Stimulated activated CD4-positive, alpha-beta T cell treated with anti-CD3 and anti-CD28 coated beads, Interleukin-4, amount 100 ng/mL, for 24 hours (primary cell): ENCODE data around the gene SETSIP.
"Not testable (repeated sequence)": the region's sequence is repeated elsewhere in the genome, so short reads cannot be mapped to it uniquely, and the experiment has no call there.

ENCODE experiments used
- DNase-seq: peaks from one replicate; pipeline ENCODE4 v3.0.0-alpha.2; 2020

Gene SETSIP

DNA sequence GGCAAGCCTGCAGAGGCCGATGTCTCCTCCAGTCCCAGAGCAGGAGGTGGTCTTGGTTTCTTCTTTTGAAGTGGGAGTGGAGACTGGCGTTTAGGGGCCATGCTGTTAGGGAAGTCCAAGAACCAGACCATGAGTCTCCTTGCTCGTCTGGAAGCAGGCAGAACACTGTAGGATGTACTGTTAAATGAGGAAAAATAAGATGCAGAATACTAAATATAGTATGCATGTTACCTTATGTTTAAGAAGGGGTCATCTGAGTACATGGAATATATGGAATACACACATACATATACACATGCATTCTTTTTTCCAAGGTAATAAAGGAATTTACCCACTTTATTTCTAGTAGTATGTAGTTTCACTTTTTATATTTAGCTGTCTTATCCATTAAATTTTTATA is at the start of gene SETSIP:
Gene SETSIP, minus strand, starts transcription at position 101 of the 400 bp plus-strand sequence. Its CDS starts 0 bp downstream, at position 101.
- DNase-seq, result no peak

GRCh38 chr1:92123868-92124267 is 48.7 kb upstream of the SETSIP start:
- DNase-seq, result no peak

GRCh38 chr1:92118826-92119225 is 43.6 kb upstream of the SETSIP start:
- no peak for DNase-seq

GRCh38 chr1:92117526-92117925 is 42.3 kb upstream of the SETSIP start:
- no peak for DNase-seq

- DNase-seq, result no peak
Observed at GRCh38 chr1:92108631-92109030, 33.4 kb upstream of the SETSIP start.

GRCh38 chr1:92105546-92106081 is 30.4 kb upstream of the SETSIP start:
- DNase-seq, result no peak

DNA sequence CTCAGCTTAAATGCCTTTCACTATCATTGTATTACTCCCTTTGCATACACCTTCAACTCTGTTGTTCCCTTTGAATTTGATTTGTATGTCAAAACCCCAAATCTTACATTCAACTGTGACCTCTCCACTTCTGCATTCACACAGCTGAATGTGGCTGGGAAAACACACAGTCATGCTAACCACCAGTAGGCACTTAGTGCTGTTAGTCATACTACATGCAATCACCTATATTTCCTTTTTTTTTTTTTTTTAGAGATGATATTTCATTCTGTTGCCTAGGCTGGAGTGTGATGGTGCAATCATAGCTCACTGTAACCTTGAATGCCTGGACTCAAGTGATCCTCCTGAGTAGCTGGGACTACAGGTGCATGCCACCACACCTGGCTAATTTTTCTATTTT is 21.1 kb upstream of the SETSIP start:
- no peak for DNase-seq

- DNase-seq, result no peak
Observed at GRCh38 chr1:92095874-92096273, 20.7 kb upstream of the SETSIP start.

- no peak for DNase-seq
Observed at GRCh38 chr1:92094595-92094994, 19.4 kb upstream of the SETSIP start.

DNA sequence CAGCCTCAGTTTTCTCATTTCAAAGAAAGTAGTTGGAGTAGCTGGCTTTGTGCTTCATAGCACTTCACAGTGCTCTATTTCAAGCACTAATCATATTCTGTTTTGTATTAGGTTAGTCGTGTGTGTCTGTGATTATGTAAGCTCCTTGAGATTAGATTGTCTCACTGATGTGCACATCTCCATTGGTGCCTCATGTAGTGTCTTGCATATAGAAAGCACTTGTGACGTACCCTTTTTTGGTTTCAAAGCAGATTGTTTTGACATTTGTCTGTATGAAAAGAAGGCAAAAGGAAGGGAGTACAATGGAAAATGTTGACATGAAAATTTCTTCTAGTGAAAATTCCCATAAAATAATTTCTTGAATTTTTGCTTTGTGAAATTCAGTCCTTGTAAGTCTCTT is 18.9 kb upstream of the SETSIP start:
- no peak for DNase-seq

GRCh38 chr1:92091625-92092024 is 16.4 kb upstream of the SETSIP start:
- no peak for DNase-seq

- DNase-seq, result no peak
Observed at GRCh38 chr1:92087542-92087941, 12.3 kb upstream of the SETSIP start.

DNA sequence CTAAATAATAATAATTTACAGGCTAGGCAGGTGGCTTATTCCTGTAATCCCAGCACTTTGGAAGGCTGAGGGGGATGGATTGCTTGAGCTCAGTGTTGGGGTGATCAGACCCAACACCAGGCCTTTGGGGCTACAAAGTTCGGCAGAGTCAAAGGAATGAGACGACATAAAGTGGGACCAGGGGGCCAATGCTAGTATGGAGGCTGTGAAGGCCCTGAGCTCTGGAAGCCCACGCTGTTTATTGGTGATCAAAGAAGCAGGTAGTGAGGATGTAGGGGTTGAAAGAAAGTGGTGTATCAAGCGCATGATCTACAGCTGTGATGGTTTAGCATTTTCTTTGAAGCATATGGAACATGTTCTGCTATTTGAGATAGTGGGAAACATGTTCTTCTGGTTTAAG is 10.5 kb upstream of the SETSIP start:
- DNase-seq, result no peak

GRCh38 chr1:92084651-92085050 is 9.4 kb upstream of the SETSIP start:
- no peak for DNase-seq

- no peak for DNase-seq
Observed at GRCh38 chr1:92081031-92081430, 5.8 kb upstream of the SETSIP start.

DNA sequence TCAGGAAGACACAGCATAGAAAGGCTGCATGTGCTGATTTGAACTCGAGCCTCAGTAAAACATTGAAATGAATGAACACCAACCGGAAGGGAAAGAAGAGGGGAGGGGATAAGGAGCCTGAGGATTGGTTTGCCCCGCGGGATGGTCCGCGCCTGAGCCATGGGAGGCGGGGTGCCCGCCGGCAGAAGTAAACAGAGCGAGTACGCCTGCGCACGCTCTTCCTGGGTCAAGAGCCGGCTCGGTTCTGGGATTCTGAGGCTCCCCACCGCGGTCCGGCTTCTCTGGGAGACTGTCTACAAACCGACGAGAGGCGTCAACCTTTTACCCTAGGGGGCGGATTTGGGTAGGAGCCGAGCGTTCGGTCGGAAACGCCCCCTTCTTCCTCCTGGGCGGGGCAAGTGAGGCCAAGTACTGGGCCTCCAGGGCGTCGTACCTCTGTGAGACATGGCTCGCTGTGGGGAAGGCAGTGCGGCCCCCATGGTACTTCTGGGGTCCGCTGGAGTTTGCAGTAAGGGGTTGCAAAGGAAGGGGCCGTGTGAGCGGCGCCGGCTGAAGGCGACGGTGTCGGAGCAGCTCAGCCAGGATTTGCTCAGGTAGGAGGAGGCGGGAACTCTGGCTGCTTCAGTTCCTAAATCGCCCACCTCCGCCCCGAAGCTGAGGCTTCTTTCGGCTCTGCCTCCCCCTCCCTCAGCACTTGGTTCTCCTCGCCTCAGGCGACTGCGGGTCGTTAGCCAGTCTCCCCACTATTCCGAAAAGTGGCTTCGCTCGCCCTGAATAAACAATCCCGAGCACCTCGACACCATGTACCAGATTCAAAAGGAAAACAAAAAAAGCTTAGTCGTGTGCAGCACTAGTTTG is 5.1 kb upstream of the SETSIP start, which contains the start of gene BTBD8:
Gene BTBD8, plus strand, starts transcription at position 218 of the 858 bp plus-strand sequence. Its CDS starts 227 bp downstream, at position 445.
- DNase-seq, result peak; percentile 85

GRCh38 chr1:92079441-92079840 is 4.2 kb upstream of the SETSIP start:
- DNase-seq, result no peak

- DNase-seq, result not testable (repeated sequence)
Observed at GRCh38 chr1:92078077-92078476, 2.9 kb upstream of the SETSIP start.

- DNase-seq, result no peak
Observed at GRCh38 chr1:92076363-92076762, 1.2 kb upstream of the SETSIP start.

GRCh38 chr1:92074446-92074845 is 765 bp downstream of the SETSIP start:
- not testable (repeated sequence) for DNase-seq

GRCh38 chr1:92070892-92071291 is 4.3 kb downstream of the SETSIP start:
- no peak for DNase-seq

- DNase-seq, result no peak
Observed at GRCh38 chr1:92066321-92066720, 8.9 kb downstream of the SETSIP start.

DNA sequence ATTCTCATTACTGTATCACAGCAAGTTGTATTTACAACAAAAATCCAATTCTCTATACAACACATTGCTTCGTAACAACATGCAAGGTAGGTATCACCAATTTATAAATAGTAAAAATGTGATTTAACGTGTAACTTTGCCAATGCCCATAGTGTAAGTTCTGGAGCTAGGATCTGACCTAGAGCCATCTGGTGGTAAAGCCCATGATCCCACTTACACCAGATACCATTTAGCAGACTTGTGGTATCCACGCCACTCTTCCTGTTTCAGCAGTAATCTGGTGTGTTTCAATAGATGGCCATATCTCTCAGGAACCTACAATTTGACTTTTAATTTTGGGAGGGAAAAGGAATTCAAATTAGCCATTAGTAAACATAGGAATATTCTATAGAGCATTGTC is 10.2 kb downstream of the SETSIP start:
- no peak for DNase-seq

DNA sequence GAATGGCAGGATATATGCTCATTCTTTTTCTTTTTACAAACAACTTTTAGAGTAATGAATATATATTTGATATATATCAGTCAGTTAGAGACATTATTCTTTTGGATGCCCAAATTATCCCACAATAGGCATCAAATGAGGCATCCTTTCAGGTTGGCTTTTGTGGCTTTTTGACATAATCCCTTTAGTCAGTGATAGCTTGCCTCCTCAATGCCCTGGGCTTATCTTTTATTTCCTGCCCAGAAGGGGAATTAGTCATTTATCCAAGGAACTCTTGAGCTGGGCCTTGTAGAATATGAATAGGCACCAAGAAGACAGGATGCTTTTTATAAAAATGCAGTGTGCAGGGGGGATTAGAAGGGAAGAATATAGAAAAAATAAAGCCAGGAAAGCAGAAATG is 23.3 kb downstream of the SETSIP start:
- no peak for DNase-seq
